ENCODE measurements around the gene ARHGAP15.

Gene ARHGAP15

GRCh38 chr2:143611336-143611735 is 482.1 kb downstream of the ARHGAP15 start:
- no peak for DNase-seq (ENCODE audit: low read depth in 1 of 2, low spot score in 1 of 2)

- DNase-seq (ENCODE audit: low read depth in 1 of 2, low spot score in 1 of 2) = no peak
These were observed 486.3 kb downstream of the ARHGAP15 start for GRCh38 chr2:143615562-143615961.

- no peak for DNase-seq (ENCODE audit: low read depth in 1 of 2, low spot score in 1 of 2)
These were observed 487.2 kb downstream of the ARHGAP15 start for GRCh38 chr2:143616452-143616851.

- DNase-seq (ENCODE audit: low read depth in 1 of 2, low spot score in 1 of 2) = no peak
These were observed 488.7 kb downstream of the ARHGAP15 start for GRCh38 chr2:143617803-143618415.

GRCh38 chr2:143622106-143622505 is 492.9 kb downstream of the ARHGAP15 start:
- DNase-seq (ENCODE audit: low read depth in 1 of 2, low spot score in 1 of 2) = no peak

GRCh38 chr2:143623231-143623908 is 494.2 kb downstream of the ARHGAP15 start:
- DNase-seq (ENCODE audit: low read depth in 1 of 2, low spot score in 1 of 2) = no peak

- DNase-seq (ENCODE audit: low read depth in 1 of 2, low spot score in 1 of 2) = no peak
These were observed 494.7 kb downstream of the ARHGAP15 start for GRCh38 chr2:143623909-143624260.

GRCh38 chr2:143629340-143629739 is 500.1 kb downstream of the ARHGAP15 start:
- DNase-seq (ENCODE audit: low read depth in 1 of 2, low spot score in 1 of 2) = no peak

- no peak for DNase-seq (ENCODE audit: low read depth in 1 of 2, low spot score in 1 of 2)
These were observed 503.6 kb downstream of the ARHGAP15 start for GRCh38 chr2:143632751-143633374.

GRCh38 chr2:143633419-143633818 is 504.2 kb downstream of the ARHGAP15 start:
- DNase-seq (ENCODE audit: low read depth in 1 of 2, low spot score in 1 of 2) = no peak

GRCh38 chr2:143635302-143635701 is 506.1 kb downstream of the ARHGAP15 start:
- no peak for DNase-seq (ENCODE audit: low read depth in 1 of 2, low spot score in 1 of 2)

- DNase-seq (ENCODE audit: low read depth in 1 of 2, low spot score in 1 of 2) = no peak
These were observed 506.7 kb downstream of the ARHGAP15 start for GRCh38 chr2:143635936-143636335.

- DNase-seq (ENCODE audit: low read depth in 1 of 2, low spot score in 1 of 2) = no peak
These were observed 511.6 kb downstream of the ARHGAP15 start for GRCh38 chr2:143640826-143641225.

GRCh38 chr2:143645921-143646645 is 516.9 kb downstream of the ARHGAP15 start:
- DNase-seq (ENCODE audit: low read depth in 1 of 2, low spot score in 1 of 2) = no peak

- no peak for DNase-seq (ENCODE audit: low read depth in 1 of 2, low spot score in 1 of 2)
These were observed 520.1 kb downstream of the ARHGAP15 start for GRCh38 chr2:143649226-143649740.

GRCh38 chr2:143652692-143653091 is 523.5 kb downstream of the ARHGAP15 start:
- no peak for DNase-seq (ENCODE audit: low read depth in 1 of 2, low spot score in 1 of 2)

- no peak for DNase-seq (ENCODE audit: low read depth in 1 of 2, low spot score in 1 of 2)
These were observed 539.0 kb downstream of the ARHGAP15 start for GRCh38 chr2:143668234-143668633.

GRCh38 chr2:143674051-143674450 is 544.8 kb downstream of the ARHGAP15 start:
- DNase-seq (ENCODE audit: low read depth in 1 of 2, low spot score in 1 of 2) = no peak

- no peak for DNase-seq (ENCODE audit: low read depth in 1 of 2, low spot score in 1 of 2)
These were observed 545.8 kb downstream of the ARHGAP15 start for GRCh38 chr2:143675021-143675420.

GRCh38 chr2:143679617-143680016 is 550.4 kb downstream of the ARHGAP15 start:
- DNase-seq (ENCODE audit: low read depth in 1 of 2, low spot score in 1 of 2) = no peak

GRCh38 chr2:143680885-143681405 is 551.7 kb downstream of the ARHGAP15 start:
- DNase-seq (ENCODE audit: low read depth in 1 of 2, low spot score in 1 of 2) = no peak

Data from activated CD4-positive, alpha-beta T cell treated with anti-CD3 and anti-CD28 coated beads, Interleukin-2, amount 50 U/mL, for 24 hours (primary cell).